HepG2 (cell line): ENCODE results near the gene SGK1. TPM values are rescaled to one million over a fixed set of nuclear protein-coding genes. Genes with fewer than 3 reads are reported as not detected.

ENCODE experiments used
- GABPB1 ChIP-seq: IDR thresholded peaks from 2 replicates; pipeline ENCODE4 v1.6.1; 2016; ENCODE audit warnings: mild to moderate bottlenecking, missing genetic modification reagents, moderate library complexity, missing compliant biosample characterization
- HOXD1 ChIP-seq: sonication (generic); formaldehyde crosslinking; IDR thresholded peaks from 2 replicates; pipeline ENCODE4 v1.5.0; 2020; ENCODE audit warnings: missing genetic modification reagents
- KAT2B ChIP-seq: fragments of 150-350 bp; IDR thresholded peaks from 2 replicates; pipeline ENCODE4 v1.6.1; 2014; ENCODE audit warnings: low read depth, low read length, borderline replicate concordance
- LCORL ChIP-seq, 2 experiments: fragments of 450-650 bp in 1 of 2; sonication (generic) in 1 of 2; formaldehyde crosslinking in 1 of 2; IDR thresholded peaks; 2 replicates each; pipeline versions ENCODE4 v1.5.0 to v1.6.1; 2017 to 2020; ENCODE audit warnings: antibody characterized with exemption in 1 of 2, missing genetic modification reagents in 1 of 2
- PTBP1 ChIP-seq: fragments of 200-400 bp; formaldehyde crosslinking; IDR thresholded peaks from 2 replicates; pipeline ENCODE4 v1.6.1; 2018; ENCODE audit warnings: low read length, low read depth; ENCODE audit not compliant: poor library complexity, severe bottlenecking
- ZNF292 ChIP-seq: sonication (generic); formaldehyde crosslinking; IDR thresholded peaks from 2 replicates; pipeline ENCODE4 v1.8.1; 2022; ENCODE audit warnings: mild to moderate bottlenecking, low read depth, missing genetic modification reagents, borderline replicate concordance
- ZNF441 ChIP-seq: sonication (generic); formaldehyde crosslinking; IDR thresholded peaks from 2 replicates; pipeline ENCODE4 v1.7.0; 2021; ENCODE audit warnings: missing genetic modification reagents, borderline replicate concordance
- polyA plus RNA-seq, 8 experiments: library from polyadenylated mRNA; depleted of rRNA in 3 of 8; stranded (reverse) in 7 of 8; unstranded in 1 of 8; fragments of >200 nt; fragmentation: Illumina TruSeq in 4 of 8; extraction: Trizol in 4 of 8; gene quantifications; 2 replicates each; pipeline versions ENCODE4 v1.2.1 to v1.2.3, GENCODE V29; 2011 to 2016; ENCODE audit warnings: low read depth in 4 of 8, missing spikeins in 1 of 8, mixed read lengths in 1 of 8; ENCODE audit not compliant: insufficient read depth in 1 of 8
- total RNA-seq, 5 experiments: library from RNA; depleted of rRNA; stranded (reverse); fragments of >200 nt; fragmentation: Illumina TruSeq; extraction: Trizol; gene quantifications; 2 replicates each; pipeline ENCODE4 v1.2.3, GENCODE V29; 2016; ENCODE audit warnings: low read depth in 1 of 5
- TF ChIP-seq, protein P1 (sequence below): sonication (generic); formaldehyde crosslinking; IDR thresholded peaks from 2 replicates; pipeline ENCODE4 v1.8.0; 2022; ENCODE audit warnings: mild to moderate bottlenecking, missing genetic modification reagents, borderline replicate concordance
- TF ChIP-seq, protein P2 (sequence below): sonication (generic); formaldehyde crosslinking; IDR thresholded peaks from 2 replicates; pipeline ENCODE4 v1.4.0; 2020; ENCODE audit warnings: missing genetic modification reagents, low read depth, mild to moderate bottlenecking, borderline replicate concordance
- TF ChIP-seq, protein P3 (sequence below): sonication (generic); formaldehyde crosslinking; IDR thresholded peaks from 2 replicates; pipeline ENCODE4 v1.5.1; 2020; ENCODE audit warnings: mild to moderate bottlenecking, missing genetic modification reagents, borderline replicate concordance
- TF ChIP-seq, protein P4 (sequence below): sonication (generic); formaldehyde crosslinking; conservative IDR thresholded peaks from 2 replicates; pipeline ENCODE4 v1.8.1; 2023; ENCODE audit warnings: missing genetic modification reagents
- TF ChIP-seq, protein P5 (sequence below): sonication (generic); formaldehyde crosslinking; IDR thresholded peaks from 2 replicates; pipeline ENCODE4 v1.8.1; 2023; ENCODE audit warnings: mild to moderate bottlenecking, missing genetic modification reagents
- TF ChIP-seq, protein P6 (sequence below): sonication (generic); formaldehyde crosslinking; IDR thresholded peaks from 2 replicates; pipeline ENCODE4 v1.4.0; 2020; ENCODE audit warnings: mild to moderate bottlenecking, missing genetic modification reagents

SGK1 gene
- total and polyA plus RNA-seq, 2 of the 13 experiments (the other 11 are each of a cell fraction or from before 2014, with no cell fraction given): 56.1 to 56.2 TPM

DNA sequence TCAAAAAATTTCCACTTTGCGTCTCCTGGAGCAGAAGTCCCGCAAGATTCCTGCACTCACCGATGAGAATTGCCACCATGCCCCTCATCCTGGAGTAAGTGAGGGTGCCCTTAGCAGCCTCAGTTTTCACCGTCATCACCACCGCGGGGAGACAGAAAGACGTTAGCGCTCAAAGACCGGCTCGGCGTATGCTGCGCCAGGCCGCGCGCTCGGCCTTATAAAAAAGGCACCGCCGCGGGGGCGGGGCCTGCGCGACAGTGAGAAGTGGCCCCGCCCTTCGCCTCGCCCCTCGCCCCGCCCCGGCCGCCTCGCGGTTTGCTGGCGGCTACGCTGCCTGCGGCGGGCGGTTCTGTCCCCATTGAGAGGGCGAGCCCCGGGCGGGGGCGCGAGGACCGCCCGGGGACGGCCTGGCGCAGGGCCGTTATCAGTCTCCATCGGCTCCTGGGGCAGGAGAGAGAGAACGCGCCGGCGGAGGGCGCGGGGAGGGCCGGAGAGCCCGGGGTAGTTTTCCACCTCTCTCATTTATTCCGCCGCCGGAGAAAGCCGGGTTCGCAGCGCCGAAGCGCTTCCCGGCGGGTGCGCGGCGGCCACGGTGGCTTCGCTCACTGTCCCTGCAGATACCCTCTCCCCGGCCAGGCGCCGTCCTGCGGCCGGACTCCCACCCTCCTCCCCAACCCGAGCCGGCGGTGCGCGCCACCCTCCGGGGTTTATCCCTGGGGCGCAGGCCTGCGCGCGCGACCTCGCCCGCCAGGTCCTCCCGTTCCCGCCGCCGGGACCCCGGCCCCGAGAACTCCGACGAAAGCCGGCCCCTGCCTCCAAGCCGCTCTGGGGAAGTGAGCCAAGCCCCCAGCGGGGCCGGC lies 143.0 kb downstream of the SGK1 start (continued):
- TF ChIP-seq GABPB1 (CRISPR knock-in tag) (peak; percentile 63; the same call in 1 of the 2 replicates), PTBP1 (peak; percentile 12), HOXD1 (peak; percentile 90), KAT2B (no peak), LCORL (IDR thresholded peaks at IDR 0.05) (no peak), LCORL (CRISPR knock-in tag; IDR thresholded peaks at IDR 0.05) (no peak), ZNF441 (CRISPR knock-in tag) (0 out of 2 replicates have a peak, but pooled peaks have one; percentile 20), ZNF292 (CRISPR knock-in tag) (no peak)
- TF ChIP-seq, protein P1, sequence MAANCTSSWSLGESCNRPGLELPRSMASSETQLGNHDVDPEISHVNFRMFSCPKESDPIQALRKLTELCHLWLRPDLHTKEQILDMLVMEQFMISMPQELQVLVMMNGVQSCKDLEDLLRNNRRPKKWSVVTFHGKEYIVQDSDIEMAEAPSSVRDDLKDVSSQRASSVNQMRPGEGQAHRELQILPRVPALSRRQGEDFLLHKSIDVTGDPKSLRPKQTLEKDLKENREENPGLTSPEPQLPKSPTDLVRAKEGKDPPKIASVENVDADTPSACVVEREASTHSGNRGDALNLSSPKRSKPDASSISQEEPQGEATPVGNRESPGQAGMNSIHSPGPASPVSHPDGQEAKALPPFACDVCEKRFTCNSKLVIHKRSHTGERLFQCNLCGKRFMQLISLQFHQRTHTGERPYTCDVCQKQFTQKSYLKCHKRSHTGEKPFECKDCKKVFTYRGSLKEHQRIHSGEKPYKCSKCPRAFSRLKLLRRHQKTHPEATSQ (CRISPR knock-in tag): peak; percentile 46; the same call in 1 of the 2 replicates
- TF ChIP-seq, protein P2, sequence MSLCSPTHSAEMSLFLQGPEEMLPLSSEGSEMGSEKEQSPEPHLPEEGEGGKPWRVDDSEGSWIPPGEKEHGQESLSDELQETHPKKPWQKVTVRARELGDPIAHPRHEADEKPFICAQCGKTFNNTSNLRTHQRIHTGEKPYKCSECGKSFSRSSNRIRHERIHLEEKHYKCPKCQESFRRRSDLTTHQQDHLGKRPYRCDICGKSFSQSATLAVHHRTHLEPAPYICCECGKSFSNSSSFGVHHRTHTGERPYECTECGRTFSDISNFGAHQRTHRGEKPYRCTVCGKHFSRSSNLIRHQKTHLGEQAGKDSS (CRISPR knock-in tag): no peak; the same call in 1 of the 2 replicates
- TF ChIP-seq, protein P3, sequence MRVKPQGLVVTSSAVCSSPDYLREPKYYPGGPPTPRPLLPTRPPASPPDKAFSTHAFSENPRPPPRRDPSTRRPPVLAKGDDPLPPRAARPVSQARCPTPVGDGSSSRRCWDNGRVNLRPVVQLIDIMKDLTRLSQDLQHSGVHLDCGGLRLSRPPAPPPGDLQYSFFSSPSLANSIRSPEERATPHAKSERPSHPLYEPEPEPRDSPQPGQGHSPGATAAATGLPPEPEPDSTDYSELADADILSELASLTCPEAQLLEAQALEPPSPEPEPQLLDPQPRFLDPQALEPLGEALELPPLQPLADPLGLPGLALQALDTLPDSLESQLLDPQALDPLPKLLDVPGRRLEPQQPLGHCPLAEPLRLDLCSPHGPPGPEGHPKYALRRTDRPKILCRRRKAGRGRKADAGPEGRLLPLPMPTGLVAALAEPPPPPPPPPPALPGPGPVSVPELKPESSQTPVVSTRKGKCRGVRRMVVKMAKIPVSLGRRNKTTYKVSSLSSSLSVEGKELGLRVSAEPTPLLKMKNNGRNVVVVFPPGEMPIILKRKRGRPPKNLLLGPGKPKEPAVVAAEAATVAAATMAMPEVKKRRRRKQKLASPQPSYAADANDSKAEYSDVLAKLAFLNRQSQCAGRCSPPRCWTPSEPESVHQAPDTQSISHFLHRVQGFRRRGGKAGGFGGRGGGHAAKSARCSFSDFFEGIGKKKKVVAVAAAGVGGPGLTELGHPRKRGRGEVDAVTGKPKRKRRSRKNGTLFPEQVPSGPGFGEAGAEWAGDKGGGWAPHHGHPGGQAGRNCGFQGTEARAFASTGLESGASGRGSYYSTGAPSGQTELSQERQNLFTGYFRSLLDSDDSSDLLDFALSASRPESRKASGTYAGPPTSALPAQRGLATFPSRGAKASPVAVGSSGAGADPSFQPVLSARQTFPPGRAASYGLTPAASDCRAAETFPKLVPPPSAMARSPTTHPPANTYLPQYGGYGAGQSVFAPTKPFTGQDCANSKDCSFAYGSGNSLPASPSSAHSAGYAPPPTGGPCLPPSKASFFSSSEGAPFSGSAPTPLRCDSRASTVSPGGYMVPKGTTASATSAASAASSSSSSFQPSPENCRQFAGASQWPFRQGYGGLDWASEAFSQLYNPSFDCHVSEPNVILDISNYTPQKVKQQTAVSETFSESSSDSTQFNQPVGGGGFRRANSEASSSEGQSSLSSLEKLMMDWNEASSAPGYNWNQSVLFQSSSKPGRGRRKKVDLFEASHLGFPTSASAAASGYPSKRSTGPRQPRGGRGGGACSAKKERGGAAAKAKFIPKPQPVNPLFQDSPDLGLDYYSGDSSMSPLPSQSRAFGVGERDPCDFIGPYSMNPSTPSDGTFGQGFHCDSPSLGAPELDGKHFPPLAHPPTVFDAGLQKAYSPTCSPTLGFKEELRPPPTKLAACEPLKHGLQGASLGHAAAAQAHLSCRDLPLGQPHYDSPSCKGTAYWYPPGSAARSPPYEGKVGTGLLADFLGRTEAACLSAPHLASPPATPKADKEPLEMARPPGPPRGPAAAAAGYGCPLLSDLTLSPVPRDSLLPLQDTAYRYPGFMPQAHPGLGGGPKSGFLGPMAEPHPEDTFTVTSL (CRISPR knock-in tag): peak; percentile 61
- TF ChIP-seq, protein P4, sequence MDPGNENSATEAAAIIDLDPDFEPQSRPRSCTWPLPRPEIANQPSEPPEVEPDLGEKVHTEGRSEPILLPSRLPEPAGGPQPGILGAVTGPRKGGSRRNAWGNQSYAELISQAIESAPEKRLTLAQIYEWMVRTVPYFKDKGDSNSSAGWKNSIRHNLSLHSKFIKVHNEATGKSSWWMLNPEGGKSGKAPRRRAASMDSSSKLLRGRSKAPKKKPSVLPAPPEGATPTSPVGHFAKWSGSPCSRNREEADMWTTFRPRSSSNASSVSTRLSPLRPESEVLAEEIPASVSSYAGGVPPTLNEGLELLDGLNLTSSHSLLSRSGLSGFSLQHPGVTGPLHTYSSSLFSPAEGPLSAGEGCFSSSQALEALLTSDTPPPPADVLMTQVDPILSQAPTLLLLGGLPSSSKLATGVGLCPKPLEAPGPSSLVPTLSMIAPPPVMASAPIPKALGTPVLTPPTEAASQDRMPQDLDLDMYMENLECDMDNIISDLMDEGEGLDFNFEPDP (CRISPR knock-in tag): no peak
- TF ChIP-seq, protein P5, sequence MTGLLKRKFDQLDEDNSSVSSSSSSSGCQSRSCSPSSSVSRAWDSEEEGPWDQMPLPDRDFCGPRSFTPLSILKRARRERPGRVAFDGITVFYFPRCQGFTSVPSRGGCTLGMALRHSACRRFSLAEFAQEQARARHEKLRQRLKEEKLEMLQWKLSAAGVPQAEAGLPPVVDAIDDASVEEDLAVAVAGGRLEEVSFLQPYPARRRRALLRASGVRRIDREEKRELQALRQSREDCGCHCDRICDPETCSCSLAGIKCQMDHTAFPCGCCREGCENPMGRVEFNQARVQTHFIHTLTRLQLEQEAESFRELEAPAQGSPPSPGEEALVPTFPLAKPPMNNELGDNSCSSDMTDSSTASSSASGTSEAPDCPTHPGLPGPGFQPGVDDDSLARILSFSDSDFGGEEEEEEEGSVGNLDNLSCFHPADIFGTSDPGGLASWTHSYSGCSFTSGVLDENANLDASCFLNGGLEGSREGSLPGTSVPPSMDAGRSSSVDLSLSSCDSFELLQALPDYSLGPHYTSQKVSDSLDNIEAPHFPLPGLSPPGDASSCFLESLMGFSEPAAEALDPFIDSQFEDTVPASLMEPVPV (CRISPR knock-in tag): 0 out of 2 replicates have a peak, but pooled peaks have one; percentile 28
- TF ChIP-seq, protein P6, sequence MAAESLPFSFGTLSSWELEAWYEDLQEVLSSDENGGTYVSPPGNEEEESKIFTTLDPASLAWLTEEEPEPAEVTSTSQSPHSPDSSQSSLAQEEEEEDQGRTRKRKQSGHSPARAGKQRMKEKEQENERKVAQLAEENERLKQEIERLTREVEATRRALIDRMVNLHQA: 0 out of 2 replicates have a peak, but pooled peaks have one; percentile 20
